K562 (cell line): ENCODE measurements around the gene FTH1. TPM values are rescaled to one million over a fixed set of nuclear protein-coding genes. Genes with fewer than 3 reads are reported as not detected.

Experiments used
- CBX2 ChIP-seq: fragments of 200-600 bp; sonication (generic); IDR thresholded peaks from one replicate; pipeline ENCODE4 v1.6.1; 2012; ENCODE audit warnings: mild to moderate bottlenecking, low read length, inconsistent platforms; ENCODE audit not compliant: insufficient read depth, poor library complexity, severe bottlenecking
- CBX8 ChIP-seq: fragments of 200-600 bp; sonication (generic); IDR thresholded peaks from 2 replicates; pipeline ENCODE4 v1.6.1; 2012; ENCODE audit warnings: borderline replicate concordance, mixed run types, low read depth, mild to moderate bottlenecking, moderate library complexity, mixed read lengths, low read length, control low read depth, inconsistent platforms; ENCODE audit not compliant: poor library complexity, severe bottlenecking; ENCODE audit errors: extremely low read depth
- IRF9 ChIP-seq: fragments of 450-650 bp; IDR thresholded peaks from 2 replicates; pipeline ENCODE4 v1.6.1; 2016; ENCODE audit warnings: missing biosample characterization, missing genetic modification characterization
- NCOA2 ChIP-seq, 2 experiments: fragments of 450-650 bp; IDR thresholded peaks; 2 replicates each; pipeline ENCODE4 v1.6.1; 2018; ENCODE audit warnings: mild to moderate bottlenecking in 2 of 2, moderate library complexity in 1 of 2; ENCODE audit not compliant: partially characterized antibody in 2 of 2
- NFXL1 ChIP-seq: fragments of 450-650 bp; formaldehyde crosslinking; IDR thresholded peaks from 2 replicates; pipeline ENCODE4 v1.4.0; 2021; ENCODE audit warnings: mild to moderate bottlenecking
- RBM34 ChIP-seq: fragments of 200-400 bp; formaldehyde crosslinking; IDR thresholded peaks from 2 replicates; pipeline ENCODE4 v1.6.1; 2018; ENCODE audit warnings: low read length, borderline replicate concordance; ENCODE audit not compliant: insufficient read depth
- TARDBP ChIP-seq: fragments of 450-650 bp; IDR thresholded peaks from 2 replicates; pipeline ENCODE4 v1.6.1; 2016
- TEAD1 ChIP-seq, 2 experiments: fragments of 450-650 bp in 1 of 2; sonication (generic) in 1 of 2; formaldehyde crosslinking; IDR thresholded peaks; 2 replicates each; pipeline versions ENCODE4 v1.4.0 to v1.8.0; 2020 to 2022; ENCODE audit warnings: mild to moderate bottlenecking in 2 of 2, missing genetic modification reagents in 1 of 2
- polyA plus RNA-seq, 8 experiments: library from polyadenylated mRNA; depleted of rRNA in 4 of 8; stranded (reverse) in 5 of 8; unstranded in 3 of 8; fragments of >200 nt; fragmentation: Nextera tagmentation in 2 of 8; fragmentation: Illumina TruSeq in 1 of 8; extraction: Ambion mirVana in 2 of 8; extraction: Trizol in 1 of 8; gene quantifications; 2 replicates each; pipeline versions ENCODE4 v1.2.1 to v1.2.3, GENCODE V29; 2011 to 2014; ENCODE audit warnings: inconsistent platforms in 1 of 8, missing spikeins in 1 of 8
- total RNA-seq, 7 experiments: library from RNA; depleted of rRNA in 6 of 7; stranded (reverse); fragments of >200 nt in 6 of 7; fragmentation: Illumina TruSeq in 2 of 7; extraction: Trizol in 2 of 7; gene quantifications; 2 replicates each; pipeline versions ENCODE4 v1.2.1 to v1.2.3, GENCODE V29; 2011 to 2021; ENCODE audit warnings: low replicate concordance in 1 of 7

Gene FTH1
- total and polyA plus RNA-seq, 9 of the 15 experiments (the other 6 are each of a cell fraction or from before 2014, with no cell fraction given) = 370 to 3,146 (median 802) TPM

GRCh38 chr11:61972112-61972671 is 4.8 kb upstream of the FTH1 start (continued):
- TF ChIP-seq NCOA2 (IDR thresholded peaks at IDR 0.05; ENCODE audit: partially characterized antibody in 2 of 2) (no peak), TARDBP (no peak), CBX2 (no peak), NFXL1 (CRISPR knock-in tag) (peak; percentile 51; the same call in 1 of the 2 replicates), IRF9 (tag) (no peak), CBX8 (no peak), RBM34 (no peak), TEAD1 (CRISPR knock-in tag; IDR thresholded peaks at IDR 0.05) (no peak)
